Panc1 (cell line): ENCODE data around the gene GXYLT1. TPM values are rescaled to one million over a fixed set of nuclear protein-coding genes. Genes with fewer than 3 reads are reported as not detected.

Source experiments
- ATAC-seq: fragments of 200-7000 bp; cut with Tn5 transposase; 2 replicates; pipeline ENCODE4 v1.9.1; 2020; ENCODE audit warnings: mild to moderate bottlenecking, moderate library complexity
- BruUV-seq: library from RNA; stranded (reverse); fragments of 400-500 nt; replicated peaks from 2 replicates; lab custom pipeline; 2021; lab: Mats Ljungman, UMichigan
- CTCF ChIA-PET: fragments of 300-600 bp; sonication (Branson Sonifier 250); formaldehyde crosslinking; loops from one replicate; lab custom pipeline; 2022; ENCODE audit warnings: antibody characterized with exemption; lab: Charles Lee
- POLR2A ChIA-PET: fragments of 300-600 bp; sonication (Branson Sonifier 250); formaldehyde crosslinking; loops from one replicate; lab custom pipeline; 2022; ENCODE audit warnings: antibody characterized with exemption; lab: Charles Lee
- DNase-seq: peaks from one replicate; pipeline ENCODE4 v3.0.0-alpha.2; 2010; ENCODE audit warnings: low read depth, low spot score
- H3K27ac ChIP-seq: 2 replicates; pipeline ENCODE4 v1.5.1; 2011; ENCODE audit warnings: mild to moderate bottlenecking, low read length, inconsistent platforms
- H3K27me3 ChIP-seq: fragments of 200-500 bp; sonication (Bioruptor generic); 2 replicates; pipeline ENCODE4 v1.6.0; 2014; ENCODE audit warnings: low read length, inconsistent platforms; ENCODE audit not compliant: control insufficient read depth, insufficient read depth
- H3K36me3 ChIP-seq: fragments of 200-500 bp; sonication (Bioruptor generic); 2 replicates; pipeline ENCODE4 v1.5.1; 2014; ENCODE audit warnings: inconsistent platforms, mild to moderate bottlenecking, low read length, moderate library complexity; ENCODE audit not compliant: control insufficient read depth, insufficient read depth
- H3K4me1 ChIP-seq: 2 replicates; pipeline ENCODE4 v1.5.1; 2011; ENCODE audit warnings: inconsistent platforms, mild to moderate bottlenecking, low read length, moderate library complexity; ENCODE audit not compliant: control insufficient read depth, insufficient read depth
- H3K4me3 ChIP-seq, 2 experiments: 2 replicates each; pipeline ENCODE4 v1.5.1; 2011 to 2012; ENCODE audit warnings: low read depth in 2 of 2, low read length in 2 of 2, mild to moderate bottlenecking in 2 of 2, inconsistent platforms in 1 of 2, moderate library complexity in 1 of 2
- H3K9me3 ChIP-seq: fragments of 200-500 bp; sonication (Bioruptor generic); 2 replicates; pipeline ENCODE4 v1.5.1; 2014; ENCODE audit warnings: low read depth, mild to moderate bottlenecking, inconsistent platforms, low read length, moderate library complexity; ENCODE audit not compliant: control insufficient read depth, insufficient read depth
- CTCF ChIP-seq: fragments of 450-650 bp; IDR thresholded peaks from 2 replicates; pipeline ENCODE4 v1.5.1; 2017; ENCODE audit warnings: mild to moderate bottlenecking
- POLR2AphosphoS5 ChIP-seq: IDR thresholded peaks from 2 replicates; pipeline ENCODE4 v1.6.1; 2012; ENCODE audit warnings: mild to moderate bottlenecking, low read depth, low read length, moderate library complexity
- REST ChIP-seq, 2 experiments: IDR thresholded peaks; 2 replicates each; pipeline ENCODE4 v1.6.1; 2011 to 2012; ENCODE audit warnings: low read depth in 2 of 2, control low read depth in 1 of 2, low read length in 1 of 2, mild to moderate bottlenecking in 1 of 2, moderate library complexity in 1 of 2; ENCODE audit not compliant: insufficient read depth in 1 of 2
- SIN3A ChIP-seq: IDR thresholded peaks from 2 replicates; pipeline ENCODE4 v1.6.1; 2012; ENCODE audit warnings: low read depth, mild to moderate bottlenecking, low read length, moderate library complexity, borderline replicate concordance; ENCODE audit not compliant: insufficient read depth
- TCF7L2 ChIP-seq: IDR thresholded peaks from 2 replicates; pipeline ENCODE4 v1.6.1; 2011; ENCODE audit warnings: mild to moderate bottlenecking, low read depth, low read length, inconsistent platforms
- in situ Hi-C: cut with HindIII; loops from 2 replicates; pipeline ENCODE4 v1.10.0; 2016; ENCODE audit warnings: low sequenced_read_pairs, low pct_unique_long_range_greater_than_20kb
- intact Hi-C: fragments of 100-400 bp; cut with micrococcal nuclease; formaldehyde crosslinking; loops from one replicate; pipeline ENCODE4 v1.10.0; 2022; ENCODE audit not compliant: unreplicated experiment
- total RNA-seq: library from RNA; stranded (reverse); gene quantifications from one replicate; pipeline ENCODE4 v1.2.1, GENCODE V29; 2021; ENCODE audit not compliant: unreplicated experiment

GXYLT1 gene
- total RNA-seq, 1 experiment from 2014 or later, result 17.4 TPM

DNA sequence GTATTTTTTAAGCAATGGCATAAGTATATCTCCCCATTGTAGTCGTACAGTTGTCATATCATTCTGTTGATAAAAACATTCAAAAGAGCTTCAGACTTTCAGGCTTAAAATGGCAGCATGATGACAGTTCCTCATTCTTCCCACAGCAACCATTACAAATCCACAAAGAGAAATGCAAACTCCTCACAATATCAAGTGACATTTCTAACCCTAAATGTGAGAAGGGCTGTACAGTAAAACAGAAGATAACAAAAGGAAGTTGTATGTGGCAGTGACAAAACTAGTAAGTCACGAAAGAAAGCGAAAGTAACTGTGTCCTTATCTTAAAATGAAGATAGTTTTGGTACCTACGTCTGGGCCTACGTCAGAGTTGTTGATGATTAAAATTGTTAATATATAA, 46.7 kb downstream of the GXYLT1 start:
- POLR2A ChIA-PET, result no interaction called here
- TF ChIP-seq TCF7L2 (no peak), CTCF (no peak), POLR2AphosphoS5 (no peak), SIN3A (no peak), REST (IDR thresholded peaks at IDR 0.05; ENCODE audit: insufficient read depth in 1 of 2, low read depth in 2 of 2, low read length in 1 of 2) (no peak)
- Histone ChIP-seq H3K36me3 (no peaks in the 10 kb centered on the region; the same call in 1 of the 2 replicates), H3K27me3 (no peaks in the 10 kb centered on the region), H3K27ac (no peak overlapping the region), H3K4me1 (no peaks in the 10 kb centered on the region), H3K9me3 (no peaks in the 10 kb centered on the region), H3K4me3 (no peak overlapping the region)
- CTCF ChIA-PET, result no interaction called here
- intact Hi-C loops, result no loop called here
- in situ Hi-C loops, result no loop called here
- ATAC-seq, result no peak
- DNase-seq, result no peak
- BruUV-seq, result no TSS peak

GRCh38 chr12:42094277-42094676, 50.4 kb downstream of the GXYLT1 start:
- Histone ChIP-seq H3K4me1 (no peaks in the 10 kb centered on the region), H3K4me3 (no peak overlapping the region), H3K9me3 (no peaks in the 10 kb centered on the region), H3K27ac (no peak overlapping the region), H3K36me3 (no peaks in the 10 kb centered on the region; the same call in 1 of the 2 replicates), H3K27me3 (no peaks in the 10 kb centered on the region)
- no peak for DNase-seq
- TF ChIP-seq TCF7L2 (no peak), REST (IDR thresholded peaks at IDR 0.05; ENCODE audit: insufficient read depth in 1 of 2, low read depth in 2 of 2, low read length in 1 of 2) (no peak), CTCF (no peak), POLR2AphosphoS5 (no peak), SIN3A (no peak)
- ChIA-PET POLR2A (no interaction called here), CTCF (no interaction called here)
- no TSS peak for BruUV-seq
- in situ Hi-C loops (no loop called here), intact Hi-C loops (no loop called here)
- ATAC-seq, result no peak
